GM19239 (cell line): ENCODE results near the gene SPATA45.

Experiments used
- DNase-seq: peaks from one replicate; pipeline ENCODE4 v3.0.0; 2011; ENCODE audit warnings: low spot score; ENCODE audit not compliant: insufficient read length
- FAIRE-seq: peaks from 2 replicates; lab custom pipeline; 2011; peaks lifted over from hg19 to GRCh38; lab: Jason Lieb, UNC

SPATA45 gene

DNA sequence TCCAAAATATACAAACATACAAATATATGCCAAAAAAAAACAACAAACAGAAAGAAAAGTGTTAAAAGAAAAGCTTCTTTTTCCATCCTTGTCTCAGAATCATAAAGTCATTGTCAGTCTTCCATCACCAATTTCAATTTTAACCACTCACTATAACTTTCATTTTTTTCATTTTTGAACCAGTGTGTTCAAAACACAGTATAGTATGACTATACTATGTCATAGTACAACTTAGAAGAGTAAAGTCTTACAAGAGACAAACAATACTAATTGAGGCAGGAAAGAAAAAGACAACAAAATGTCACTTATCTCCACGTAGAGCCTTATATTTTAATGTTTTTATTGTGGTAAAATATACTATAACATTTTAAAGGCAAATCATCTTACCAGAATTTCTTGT is 63.5 kb downstream of the SPATA45 start:
- no peak for FAIRE-seq

GRCh38 chr1:212782422-212783154 is 64.9 kb downstream of the SPATA45 start:
- DNase-seq (no peak), FAIRE-seq (peak; percentile 71)

More for the DNA sequence above, 63.5 kb downstream of the SPATA45 start:
- no peak for DNase-seq

GRCh38 chr1:212781225-212781624 is 66.2 kb downstream of the SPATA45 start:
- no peak for DNase-seq
- FAIRE-seq = no peak

- FAIRE-seq = peak; percentile 58
- no peak for DNase-seq
Measured at GRCh38 chr1:212780759-212781158, 66.7 kb downstream of the SPATA45 start.
